Activated CD4-positive, alpha-beta T cell treated with anti-CD3 and anti-CD28 coated beads for 48 hours (primary cell): Measurements from ENCODE around the gene CIROP.

Experiments used
- DNase-seq: peaks from one replicate; pipeline ENCODE4 v3.0.0-alpha.2; 2020

CIROP gene

GRCh38 chr14:23130871-23131270 lies 26.1 kb upstream of the CIROP start:
- no peak for DNase-seq

GRCh38 chr14:23129759-23130316 lies 25.0 kb upstream of the CIROP start:
- DNase-seq: no peak

DNA sequence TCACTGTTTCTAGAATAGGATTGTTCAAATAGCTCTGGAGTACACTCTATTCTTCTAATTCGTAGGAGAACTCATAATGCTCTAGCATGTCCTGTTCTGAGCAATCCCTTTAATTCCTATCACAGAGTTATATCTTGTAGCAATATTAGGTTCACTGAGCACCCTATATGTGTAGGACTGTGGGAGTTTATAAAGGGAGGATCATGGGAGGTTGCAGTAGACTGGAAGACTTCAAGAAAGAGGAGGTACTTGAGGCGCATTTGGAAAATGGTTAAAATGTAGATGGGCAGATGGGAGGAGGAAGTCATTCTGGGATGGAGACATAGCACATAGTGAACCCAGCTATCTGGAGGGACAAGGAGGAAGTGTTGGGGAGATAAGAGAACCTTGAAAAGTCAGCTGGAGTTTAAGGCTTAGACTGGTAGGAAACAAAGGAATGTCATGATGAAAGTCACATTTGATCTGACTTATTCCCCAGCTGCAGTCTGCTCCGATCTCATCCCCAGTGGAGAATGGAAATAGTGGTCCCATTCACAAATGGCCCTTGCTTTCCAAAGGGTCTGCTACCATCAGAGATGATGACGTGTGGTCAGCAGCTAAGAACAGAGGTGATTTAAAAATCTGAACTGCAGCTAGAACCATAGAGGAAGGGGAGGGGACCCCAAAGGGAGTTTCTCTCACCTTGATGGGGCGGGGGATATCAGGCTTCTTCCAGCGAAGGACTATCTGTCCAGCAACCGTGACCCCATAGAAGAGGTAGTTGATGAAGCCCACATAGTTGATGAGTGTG lies 24.4 kb upstream of the CIROP start:
- DNase-seq: no peak

GRCh38 chr14:23127861-23128260 lies 23.1 kb upstream of the CIROP start:
- no peak for DNase-seq

DNA sequence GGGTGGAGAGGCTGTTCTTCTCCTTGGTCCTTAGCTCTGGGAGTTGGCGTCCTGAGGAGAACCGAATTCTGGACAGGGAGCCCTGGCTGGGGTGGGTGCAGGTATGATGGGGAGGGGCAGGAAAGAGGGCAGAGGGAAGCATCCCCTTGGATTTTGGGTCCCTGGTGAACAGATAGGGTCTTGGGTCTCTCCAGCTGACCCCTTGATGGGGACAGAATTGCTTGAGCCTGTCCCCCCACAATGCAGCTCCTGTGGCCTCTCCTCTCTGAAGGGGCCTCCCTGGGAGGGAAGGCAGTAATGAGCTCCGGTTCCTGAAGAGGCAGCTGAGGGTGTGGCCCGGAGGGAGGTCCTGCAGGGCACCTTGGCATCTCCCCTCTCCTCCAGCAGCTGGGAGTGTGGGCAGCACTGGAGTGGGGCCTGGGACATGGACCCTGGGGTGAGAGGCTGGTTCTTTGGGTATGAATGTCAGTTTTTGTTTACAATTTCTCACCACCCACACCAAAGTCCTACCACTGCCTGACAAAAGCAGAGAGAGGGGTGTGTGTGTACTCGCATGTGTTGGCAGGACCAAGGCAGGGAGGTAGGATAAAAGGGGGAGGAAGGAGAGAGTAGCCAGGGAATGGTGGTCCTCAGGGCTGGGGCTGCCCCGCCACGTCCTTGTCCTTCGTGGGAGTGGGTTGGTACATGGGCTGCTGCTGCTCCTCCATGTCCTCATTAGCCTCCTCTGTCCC lies 21.9 kb upstream of the CIROP start:
- no peak for DNase-seq

GRCh38 chr14:23125933-23126524 lies 21.2 kb upstream of the CIROP start:
- DNase-seq: no peak

DNA sequence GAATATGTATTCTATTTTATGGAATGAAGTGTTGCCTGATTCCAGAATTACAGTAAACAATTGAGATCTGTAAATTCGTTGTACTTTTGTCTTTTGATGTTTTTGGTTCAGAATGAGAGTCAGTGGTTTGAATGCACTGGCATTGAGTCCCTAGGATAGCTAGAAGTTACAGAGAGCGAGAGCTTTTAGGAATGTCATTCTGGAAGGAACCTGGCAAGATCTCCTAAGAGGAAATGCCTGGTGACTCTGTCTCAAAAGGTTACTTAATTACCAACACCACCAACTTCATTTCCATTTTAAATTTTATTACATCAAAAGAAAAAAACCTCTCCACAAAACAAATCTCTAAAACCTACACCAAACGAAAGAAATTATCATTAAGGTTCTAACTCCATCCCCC lies 20.2 kb upstream of the CIROP start:
- DNase-seq: no peak

DNA sequence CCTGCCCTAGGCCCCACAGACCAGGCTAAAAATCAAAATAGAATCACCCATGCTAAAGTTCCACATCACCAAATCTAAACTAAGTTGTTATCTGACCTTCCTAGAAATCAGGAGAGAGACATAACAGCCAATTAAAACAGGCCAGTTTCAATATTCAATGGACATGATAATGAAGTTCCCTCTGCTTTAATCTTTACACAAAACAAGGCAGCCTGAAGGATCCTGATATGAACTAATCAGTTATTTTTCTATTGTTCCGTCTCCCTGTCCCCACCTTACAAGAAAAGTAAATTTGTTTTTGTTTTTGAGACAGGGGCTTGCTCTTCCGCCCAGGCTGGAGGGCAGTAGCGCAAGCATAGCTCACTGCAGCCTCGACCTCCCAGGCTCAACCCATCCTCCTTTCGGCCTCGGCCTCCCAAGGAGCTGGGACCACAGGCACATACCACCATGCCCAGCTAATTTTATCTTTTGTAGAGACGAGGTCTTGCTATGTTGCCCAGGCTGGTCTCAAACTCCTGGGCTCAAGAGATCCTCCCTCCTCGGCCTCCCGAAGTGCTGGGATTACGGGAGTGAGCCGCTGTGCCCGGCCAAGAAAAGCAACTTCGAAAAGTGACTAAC lies 19.7 kb upstream of the CIROP start:
- DNase-seq: no peak

DNA sequence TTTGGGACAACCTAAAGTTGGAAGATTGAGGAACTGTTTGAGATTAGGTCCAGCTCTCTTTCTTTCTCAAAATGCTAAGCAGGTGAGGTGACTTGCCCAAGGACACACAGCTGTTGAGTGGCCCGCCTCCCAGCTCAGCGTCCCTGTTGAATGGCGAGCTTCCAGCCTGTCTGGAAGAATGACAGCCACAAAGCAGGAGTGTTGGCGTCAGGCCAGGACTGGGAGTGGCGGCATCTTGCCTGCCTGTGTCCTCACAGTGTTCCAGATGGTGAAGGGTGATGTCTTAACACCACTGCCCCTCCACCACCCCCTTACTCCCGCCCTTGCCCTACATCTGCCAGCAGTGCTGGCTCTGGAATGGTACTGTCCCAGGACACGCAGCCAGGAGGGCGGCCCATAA lies 18.6 kb upstream of the CIROP start:
- DNase-seq: no peak

- DNase-seq: no peak
These were observed 17.3 kb upstream of the CIROP start for GRCh38 chr14:23122086-23122485.

GRCh38 chr14:23121361-23121771 lies 16.6 kb upstream of the CIROP start:
- no peak for DNase-seq

GRCh38 chr14:23120541-23121251 lies 15.9 kb upstream of the CIROP start:
- DNase-seq: peak; percentile 88

DNA sequence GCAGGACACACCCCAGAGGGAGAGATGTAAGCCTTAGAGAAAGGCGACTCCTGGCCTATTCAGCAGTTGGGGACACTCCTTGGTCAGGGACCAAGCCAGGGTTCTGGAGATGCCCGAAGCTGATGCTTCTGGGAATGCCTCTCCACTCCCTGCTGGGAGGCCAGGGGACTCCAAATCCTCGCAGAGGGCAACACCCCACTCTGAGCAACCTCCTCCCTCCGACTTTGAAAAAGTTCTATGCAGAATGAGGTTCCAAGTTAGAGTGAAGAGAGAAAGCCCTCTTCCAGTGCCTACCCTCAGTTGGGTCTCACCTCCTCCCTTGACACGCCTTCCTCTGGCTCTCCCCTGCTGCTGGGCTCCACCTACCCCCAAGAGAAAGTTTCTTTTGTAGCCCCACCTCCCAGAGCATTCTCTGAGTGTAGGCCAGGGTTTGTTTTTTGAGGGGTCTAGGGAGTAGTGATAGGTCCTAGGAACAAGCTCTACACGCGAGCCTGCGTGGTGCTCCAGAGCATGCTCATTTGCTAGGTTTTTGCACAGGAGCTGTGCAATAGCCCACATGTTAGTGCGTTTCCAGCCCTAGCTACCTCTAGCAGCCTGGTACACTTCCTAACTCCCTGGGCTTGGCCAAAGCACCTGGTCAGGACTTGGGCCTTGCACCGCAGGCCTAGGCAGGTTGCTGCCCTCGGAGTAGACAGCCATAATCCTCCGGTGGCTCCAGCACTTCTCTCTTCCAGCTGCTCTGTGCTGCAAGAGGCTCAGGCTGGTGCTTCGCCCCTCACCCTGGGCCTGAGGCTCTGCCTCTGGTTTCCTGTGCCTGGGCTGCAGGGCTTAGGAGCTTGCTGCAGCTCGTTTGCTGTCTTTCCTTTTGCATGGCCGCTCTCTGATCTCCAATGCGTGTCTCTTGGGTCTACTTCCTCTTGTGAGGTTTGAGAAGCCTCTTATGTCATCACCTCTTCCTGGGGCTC lies 14.9 kb upstream of the CIROP start:
- DNase-seq: peak; percentile 24

- DNase-seq: no peak
These were observed 13.9 kb upstream of the CIROP start, which contains the start of gene CEBPE for GRCh38 chr14:23118506-23119362. CEBPE (minus strand) TSS chr14:23119255; CDS start chr14:23119091, 164 bp downstream.

DNA sequence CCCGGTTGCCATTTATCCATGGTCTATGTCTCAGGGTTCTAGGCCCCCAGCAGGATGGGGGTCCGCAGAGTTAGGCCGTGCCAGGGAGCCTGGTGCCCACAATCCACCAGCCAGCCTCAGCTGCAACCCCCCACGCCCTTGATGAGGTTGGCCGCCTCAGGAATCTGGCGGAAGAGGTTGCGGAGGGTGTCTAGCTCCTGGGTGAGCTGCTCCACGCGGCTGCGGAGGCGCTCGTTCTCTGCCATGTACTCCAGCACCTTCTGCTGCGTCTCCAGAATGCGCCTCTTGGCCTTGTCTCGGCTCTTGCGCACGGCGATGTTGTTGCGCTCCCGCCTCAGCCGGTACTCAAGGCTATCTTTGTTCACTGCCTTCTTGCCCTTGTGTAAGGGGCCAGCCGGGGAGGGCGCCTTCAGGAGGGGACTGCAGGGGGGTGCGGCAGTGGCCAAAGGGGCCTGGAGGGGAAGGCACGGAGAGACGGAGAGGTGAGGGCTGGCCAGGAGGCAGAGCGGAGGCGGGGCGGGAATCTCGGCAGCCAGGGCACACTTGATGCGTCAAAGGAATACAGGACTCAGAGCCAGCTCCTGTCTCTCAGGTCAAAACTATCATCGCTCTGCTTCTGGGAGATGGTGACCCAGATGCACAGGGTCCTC lies 12.7 kb upstream of the CIROP start:
- DNase-seq: no peak

GRCh38 chr14:23115918-23116317 lies 11.1 kb upstream of the CIROP start:
- no peak for DNase-seq

- DNase-seq: no peak
These were observed 10.4 kb upstream of the CIROP start for GRCh38 chr14:23115039-23115731.

- no peak for DNase-seq
These were observed 9.9 kb upstream of the CIROP start for GRCh38 chr14:23114669-23115038.

GRCh38 chr14:23114120-23114458 lies 9.3 kb upstream of the CIROP start:
- no peak for DNase-seq
